Pancreas (tissue), 10 donors: Measurements from ENCODE around the gene TMEM168. TPM values are rescaled to one million over a fixed set of nuclear protein-coding genes. Genes with fewer than 3 reads are reported as not detected.

ENCODE experiments used
- ATAC-seq, 4 donors: fragments of 200-7000 bp; cut with Tn5 transposase; one replicate each; pipeline versions ENCODE4 v1.8.0 to v1.9.1; 2020; ENCODE audit warnings: mild to moderate bottlenecking in 4 of 4, moderate library complexity in 4 of 4
- DNase-seq, 6 donors: peaks; one replicate each; pipeline ENCODE4 v3.0.0-alpha.2; 2020
- FAIRE-seq: peaks from 2 replicates; lab custom pipeline; 2012; peaks lifted over from hg19 to GRCh38; lab: Jason Lieb, UNC
- H3K27ac ChIP-seq, 4 donors: fragments of 200-600 bp; sonication (generic); 1 replicate in 3 of 4; 2 replicates in 1 of 4; pipeline versions ENCODE4 v1.5.0 to v1.8.0; 2020
- H3K27me3 ChIP-seq, 4 donors: fragments of 200-600 bp; one replicate each; pipeline ENCODE4 v1.8.0; 2021
- H3K36me3 ChIP-seq, 3 donors: fragments of 200-600 bp; sonication (generic) in 1 of 3; one replicate each; pipeline versions ENCODE4 v1.5.0 to v1.8.0; 2020 to 2021
- H3K4me1 ChIP-seq, 3 donors: fragments of 200-600 bp; one replicate each; pipeline ENCODE4 v1.8.0; 2021
- H3K4me3 ChIP-seq, 4 donors: fragments of 200-600 bp; sonication (generic) in 2 of 4; one replicate each; pipeline versions ENCODE4 v1.5.0 to v1.8.0; 2020 to 2021
- H3K9me3 ChIP-seq, 4 donors: fragments of 200-600 bp; one replicate each; pipeline ENCODE4 v1.8.0; 2021
- WGBS, 2 donors: extraction: QIAGEN DNeasy Blood & Tissue Kit; methylation state at CpG; one replicate each; pipeline ENCODE4 v1.1.7; 2013; 5-methylcytosine and 5-hydroxymethylcytosine counted together
- intact Hi-C, 3 donors: fragments of 100-400 bp; cut with DNase I; formaldehyde crosslinking; loops; one replicate each; pipeline versions ENCODE4 v1.11.1 to v1.14.2; 2022
- polyA plus RNA-seq, 2 donors: library from polyadenylated mRNA; stranded (reverse); fragments of 200-250 nt; gene quantifications; one replicate each; pipeline ENCODE4 v1.2.3, GENCODE V29; 2013
- total RNA-seq, 6 donors: library from RNA; stranded (reverse); fragmentation: NEBNext Ultra II Directional in 4 of 6; extraction: Animal tissue kit (Norgen Biotek cat#: 25700) in 4 of 6; gene quantifications; one replicate each; pipeline versions ENCODE4 v1.2.1 to v1.2.4, GENCODE V29; 2021 to 2023
- TF ChIP-seq, protein P1 (sequence below), 4 donors: fragments of 200-600 bp; sonication (generic) in 3 of 4; IDR thresholded peaks; one replicate each; pipeline versions ENCODE4 v1.5.0 to v1.8.0; 2021; ENCODE audit warnings: antibody characterized with exemption in 4 of 4
- donor health status: healthy with polysubstance abuse.
- donor health status: DM: no; HTN: no; CAD: no; lungs with moderate emphysema.
- donor health status: DM: no; HTN: no; CAD: no.
- donor health status: control.
- donor health status: control.
- donor health status: Bipolar disorder and iron deficiency.
- donor health status: DM: yes; HTN: yes; CAD: no.
- donor health status: DM: no; HTN: no; CAD: no.
- donor health status: DM: no; HTN: no; CAD: no.
- donor health status: DM: yes; HTN: yes; CAD: no.

Gene TMEM168
- total and polyA plus RNA-seq, 8 donors, result 2.2 to 10.3 (median 6.2) TPM

DNA sequence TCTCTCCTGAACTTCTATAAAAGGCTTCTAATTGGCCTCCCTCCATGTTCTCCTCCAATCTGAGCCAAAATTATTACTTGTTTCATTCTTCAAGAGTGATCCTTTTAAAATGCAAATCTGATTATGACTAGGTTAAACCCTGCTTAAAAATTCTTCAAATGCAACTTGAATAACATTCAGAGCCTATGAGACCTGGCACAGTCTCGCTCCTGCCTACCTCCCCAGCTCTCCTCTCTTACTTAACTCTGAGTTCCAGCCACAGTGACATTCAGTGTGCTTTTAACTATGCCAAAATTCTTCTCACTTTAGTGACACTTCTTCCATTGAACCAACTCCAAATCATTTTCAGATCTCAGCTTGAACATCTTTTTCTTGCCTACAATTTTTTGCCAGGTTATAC is 68.8 kb downstream of the TMEM168 start:
- H3K36me3 ChIP-seq, result no peaks in the 10 kb centered on the region
- no peaks in the 10 kb centered on the region for H3K9me3 ChIP-seq
- H3K4me3 ChIP-seq, result no peak overlapping the region
- no peak for DNase-seq
- no peaks in the 10 kb centered on the region for H3K27me3 ChIP-seq
- no peak overlapping the region for H3K27ac ChIP-seq
- no peak for ATAC-seq
- no peaks in the 10 kb centered on the region for H3K4me1 ChIP-seq
- TF ChIP-seq, protein P1, sequence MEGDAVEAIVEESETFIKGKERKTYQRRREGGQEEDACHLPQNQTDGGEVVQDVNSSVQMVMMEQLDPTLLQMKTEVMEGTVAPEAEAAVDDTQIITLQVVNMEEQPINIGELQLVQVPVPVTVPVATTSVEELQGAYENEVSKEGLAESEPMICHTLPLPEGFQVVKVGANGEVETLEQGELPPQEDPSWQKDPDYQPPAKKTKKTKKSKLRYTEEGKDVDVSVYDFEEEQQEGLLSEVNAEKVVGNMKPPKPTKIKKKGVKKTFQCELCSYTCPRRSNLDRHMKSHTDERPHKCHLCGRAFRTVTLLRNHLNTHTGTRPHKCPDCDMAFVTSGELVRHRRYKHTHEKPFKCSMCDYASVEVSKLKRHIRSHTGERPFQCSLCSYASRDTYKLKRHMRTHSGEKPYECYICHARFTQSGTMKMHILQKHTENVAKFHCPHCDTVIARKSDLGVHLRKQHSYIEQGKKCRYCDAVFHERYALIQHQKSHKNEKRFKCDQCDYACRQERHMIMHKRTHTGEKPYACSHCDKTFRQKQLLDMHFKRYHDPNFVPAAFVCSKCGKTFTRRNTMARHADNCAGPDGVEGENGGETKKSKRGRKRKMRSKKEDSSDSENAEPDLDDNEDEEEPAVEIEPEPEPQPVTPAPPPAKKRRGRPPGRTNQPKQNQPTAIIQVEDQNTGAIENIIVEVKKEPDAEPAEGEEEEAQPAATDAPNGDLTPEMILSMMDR (IDR thresholded peaks at IDR 0.05), result no peak
- 79 to 91% methylated on average over 1 of the region's 1 CpG for WGBS, 2 donors
- no peak for FAIRE-seq
- intact Hi-C loops, result no loop called here

DNA sequence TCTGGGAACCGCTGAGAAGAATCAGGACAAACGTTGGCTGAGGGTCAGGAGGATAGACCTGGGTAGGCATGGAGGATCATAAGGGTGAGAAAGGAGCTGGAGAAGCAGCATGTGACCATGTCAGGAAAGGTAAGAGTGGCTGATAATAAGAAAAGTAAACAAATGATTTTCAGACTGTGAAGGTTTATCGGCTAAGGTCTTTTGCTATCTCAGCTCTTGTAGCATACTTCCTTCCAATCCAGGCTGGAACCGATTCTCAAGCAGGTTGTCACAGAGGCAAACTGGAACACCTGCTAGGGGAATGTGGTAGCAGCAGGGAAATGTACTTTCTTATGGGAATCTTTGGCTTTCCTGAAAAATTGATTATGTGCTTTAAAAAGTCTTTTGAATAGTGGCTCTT is 74.7 kb downstream of the TMEM168 start:
- FAIRE-seq, result no peak
- 40% methylated on average over 4 of the region's 4 CpGs for WGBS, 2 donors
- H3K27ac ChIP-seq, result no peak overlapping the region
- no peaks in the 10 kb centered on the region for H3K36me3 ChIP-seq
- H3K9me3 ChIP-seq, result no peaks in the 10 kb centered on the region
- TF ChIP-seq, protein P1 (IDR thresholded peaks at IDR 0.05), result no peak
- no peak for DNase-seq
- no peaks in the 10 kb centered on the region for H3K27me3 ChIP-seq
- intact Hi-C loops, result no loop called here
- peak; percentile 35 to 83 (median 56) for ATAC-seq
- no peaks in the 10 kb centered on the region for H3K4me1 ChIP-seq
- H3K4me3 ChIP-seq, result no peak overlapping the region

DNA sequence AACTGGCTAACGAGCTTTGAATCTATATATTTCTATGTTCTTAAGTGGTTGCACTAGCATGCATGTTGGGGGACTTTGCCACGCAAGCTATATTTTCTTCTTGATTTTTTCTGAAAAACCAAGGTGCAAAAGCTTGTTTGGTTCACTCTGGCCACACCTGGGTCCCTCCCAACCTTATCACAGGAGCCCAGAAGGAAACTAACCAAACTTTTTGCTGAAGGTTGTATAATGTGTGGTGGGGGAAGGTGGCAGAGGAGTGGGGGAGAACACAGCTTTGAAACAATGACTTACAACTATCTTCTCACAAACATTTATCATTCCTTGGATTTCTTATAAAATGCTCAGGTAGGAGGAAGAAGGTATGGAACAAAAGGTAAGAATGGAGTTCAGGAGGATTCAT is 75.3 kb downstream of the TMEM168 start:
- Histone ChIP-seq H3K36me3 (no peaks in the 10 kb centered on the region), H3K9me3 (no peaks in the 10 kb centered on the region), H3K4me1 (no peaks in the 10 kb centered on the region), H3K4me3 (no peak overlapping the region), H3K27ac (no peak overlapping the region), H3K27me3 (no peaks in the 10 kb centered on the region)
- DNase-seq (no peak), FAIRE-seq (no peak), ATAC-seq (peak in 1 of 4 donors; percentile 42)
- intact Hi-C loops, result no loop called here
- 88 to 92% methylated on average over 2 of the region's 2 CpGs for WGBS, 2 donors
- TF ChIP-seq, protein P1 (IDR thresholded peaks at IDR 0.05), result no peak
